ENCODE results near the gene TENT5C. TPM values are rescaled to one million over a fixed set of nuclear protein-coding genes. Genes with fewer than 3 reads are reported as not detected.

Gene TENT5C
- total RNA-seq, 1 experiment from 2014 or later = not detected

- no peaks in the 10 kb centered on the region for H3K27me3 Mint-ChIP-seq (ENCODE audit: insufficient read depth, unreplicated experiment)
- BruUV-seq (replicated peaks) = no TSS peak
- no peak overlapping the region for H3K4me3 Mint-ChIP-seq (ENCODE audit: unreplicated experiment)
- H3K9me3 Mint-ChIP-seq (ENCODE audit: unreplicated experiment) = no peaks in the 10 kb centered on the region
- POLR2A ChIA-PET = interaction anchor here (0.6 to 1.6 kb wide), 4 partner anchors 11 to 1072 kb away, joined by 3 to 4 read pairs (median 3); no protein-coding TSS in a partner anchor
- no peak for DNase-seq (ENCODE audit: unreplicated experiment)
- H3K27ac Mint-ChIP-seq (ENCODE audit: low read depth, unreplicated experiment) = no peak overlapping the region
- H3K36me3 Mint-ChIP-seq (ENCODE audit: insufficient read depth, unreplicated experiment) = no peaks in the 10 kb centered on the region
- peaks cover 16% of the 10 kb centered on the region for H3K4me1 Mint-ChIP-seq (ENCODE audit: insufficient read depth, unreplicated experiment)
- TF ChIP-seq CTCF (IDR thresholded peaks at IDR 0.05; ENCODE audit: unreplicated experiment) = no peak
- intact Hi-C loops (cut with micrococcal nuclease) = no loop called here
- CTCF ChIA-PET = interaction anchor here (0.5 kb wide), 1 partner anchor 8 kb away, joined by 3 read pairs; no protein-coding TSS in a partner anchor
Measured at GRCh38 chr1:117616967-117617366, 11.1 kb downstream of the TENT5C start.

- no peak for DNase-seq (ENCODE audit: unreplicated experiment)
- H3K4me1 Mint-ChIP-seq (ENCODE audit: insufficient read depth, unreplicated experiment) = peaks cover 4% of the 10 kb centered on the region
- H3K36me3 Mint-ChIP-seq (ENCODE audit: insufficient read depth, unreplicated experiment) = no peaks in the 10 kb centered on the region
- H3K27me3 Mint-ChIP-seq (ENCODE audit: insufficient read depth, unreplicated experiment) = no peaks in the 10 kb centered on the region
- intact Hi-C loops (cut with micrococcal nuclease) = no loop called here
- ChIA-PET POLR2A (interaction anchor here (0.6 to 1.4 kb wide), 3 partner anchors 12 to 258 kb away, joined by 3 read pairs; no protein-coding TSS in a partner anchor), CTCF (interaction anchor here (0.9 kb wide), 1 partner anchor 84 kb away, joined by 3 read pairs; no protein-coding TSS in a partner anchor)
- H3K27ac Mint-ChIP-seq (ENCODE audit: low read depth, unreplicated experiment) = no peak overlapping the region
- BruUV-seq (replicated peaks) = no TSS peak
- no peak for TF ChIP-seq CTCF (IDR thresholded peaks at IDR 0.05; ENCODE audit: unreplicated experiment)
- H3K9me3 Mint-ChIP-seq (ENCODE audit: unreplicated experiment) = no peaks in the 10 kb centered on the region
- H3K4me3 Mint-ChIP-seq (ENCODE audit: unreplicated experiment) = no peak overlapping the region
Measured at GRCh38 chr1:117618450-117619122, 12.7 kb downstream of the TENT5C start.

GRCh38 chr1:117620440-117620839, 14.6 kb downstream of the TENT5C start:
- Mint-ChIP-seq H3K27me3 (ENCODE audit: insufficient read depth, unreplicated experiment) (no peaks in the 10 kb centered on the region), H3K36me3 (ENCODE audit: insufficient read depth, unreplicated experiment) (no peaks in the 10 kb centered on the region), H3K9me3 (ENCODE audit: unreplicated experiment) (no peaks in the 10 kb centered on the region), H3K4me1 (ENCODE audit: insufficient read depth, unreplicated experiment) (no peaks in the 10 kb centered on the region), H3K4me3 (ENCODE audit: unreplicated experiment) (no peak overlapping the region), H3K27ac (ENCODE audit: low read depth, unreplicated experiment) (no peak overlapping the region)
- POLR2A ChIA-PET = interaction anchor here (0.7 kb wide), 1 partner anchor 194 kb away, joined by 3 read pairs; no protein-coding TSS in a partner anchor
- intact Hi-C loops (cut with micrococcal nuclease) = no loop called here
- no peak for TF ChIP-seq CTCF (IDR thresholded peaks at IDR 0.05; ENCODE audit: unreplicated experiment)
- BruUV-seq (replicated peaks) = no TSS peak
- CTCF ChIA-PET = interaction anchor here (0.6 to 0.9 kb wide), 2 partner anchors 86 to 138 kb away, joined by 3 to 4 read pairs; no protein-coding TSS in a partner anchor
- no peak for DNase-seq (ENCODE audit: unreplicated experiment)

- CTCF ChIA-PET = interaction anchor here (0.9 kb wide), 1 partner anchor 86 kb away, joined by 4 read pairs; no protein-coding TSS in a partner anchor
- POLR2A ChIA-PET = interaction anchor here (0.7 kb wide), 1 partner anchor 1002 kb away, joined by 3 read pairs; no protein-coding TSS in a partner anchor
- no peak for DNase-seq (ENCODE audit: unreplicated experiment)
- Mint-ChIP-seq H3K4me3 (ENCODE audit: unreplicated experiment) (no peak overlapping the region), H3K27me3 (ENCODE audit: insufficient read depth, unreplicated experiment) (no peaks in the 10 kb centered on the region), H3K36me3 (ENCODE audit: insufficient read depth, unreplicated experiment) (no peaks in the 10 kb centered on the region), H3K27ac (ENCODE audit: low read depth, unreplicated experiment) (no peak overlapping the region), H3K4me1 (ENCODE audit: insufficient read depth, unreplicated experiment) (no peaks in the 10 kb centered on the region), H3K9me3 (ENCODE audit: unreplicated experiment) (no peaks in the 10 kb centered on the region)
- no TSS peak for BruUV-seq (replicated peaks)
- TF ChIP-seq CTCF (IDR thresholded peaks at IDR 0.05; ENCODE audit: unreplicated experiment) = no peak
- intact Hi-C loops (cut with micrococcal nuclease) = no loop called here
Measured at GRCh38 chr1:117621316-117621715, 15.5 kb downstream of the TENT5C start.
